GM23338 (cell line): ENCODE measurements around the gene PRR14L. TPM values are rescaled to one million over a fixed set of nuclear protein-coding genes. Genes with fewer than 3 reads are reported as not detected.
"Not testable (repeated sequence)": the region's sequence is repeated elsewhere in the genome, so short reads cannot be mapped to it uniquely, and the experiment has no call there.

Experiments
- ATAC-seq: fragments of 200-7000 bp; cut with Tn5 transposase; 3 replicates; pipeline ENCODE4 v1.9.1; 2020
- DNase-seq: peaks from one replicate; pipeline ENCODE4 v3.0.0-alpha.2; 2015; ENCODE audit warnings: low spot score
- H2AFZ ChIP-seq: fragments of 200-600 bp; sonication (generic); 2 replicates; pipeline ENCODE4 v1.8.0; 2016; ENCODE audit warnings: antibody characterized with exemption, mild to moderate bottlenecking, moderate library complexity
- H3F3A ChIP-seq: fragments of 200-600 bp; sonication (generic); replicated peaks from 2 replicates; pipeline ENCODE4 v1.8.0; 2017; ENCODE audit warnings: antibody characterized with exemption, mixed run types, low read depth
- H3K27ac ChIP-seq: fragments of 200-600 bp; sonication (generic); 2 replicates; pipeline ENCODE4 v1.6.1; 2016; ENCODE audit warnings: low read depth
- H3K27me3 ChIP-seq: fragments of 200-600 bp; sonication (generic); 2 replicates; pipeline ENCODE4 v1.8.0; 2016; ENCODE audit warnings: mild to moderate bottlenecking, mixed run types, moderate library complexity; ENCODE audit not compliant: insufficient read depth
- H3K36me3 ChIP-seq: fragments of 200-600 bp; sonication (generic); 2 replicates; pipeline ENCODE4 v1.8.0; 2016; ENCODE audit warnings: mild to moderate bottlenecking; ENCODE audit not compliant: insufficient read depth
- H3K4me1 ChIP-seq: fragments of 200-600 bp; sonication (generic); 2 replicates; pipeline ENCODE4 v1.8.0; 2016; ENCODE audit warnings: mild to moderate bottlenecking, moderate library complexity; ENCODE audit not compliant: insufficient read depth
- H3K4me2 ChIP-seq: fragments of 200-600 bp; sonication (generic); 2 replicates; pipeline ENCODE4 v1.7.1; 2017; ENCODE audit warnings: mixed run types
- H3K4me3 ChIP-seq: fragments of 200-600 bp; sonication (generic); 2 replicates; pipeline ENCODE4 v1.6.1; 2016; ENCODE audit warnings: mixed run types
- H3K79me2 ChIP-seq: fragments of 200-600 bp; sonication (generic); replicated peaks from 2 replicates; pipeline ENCODE4 v1.8.0; 2017; ENCODE audit warnings: mild to moderate bottlenecking; ENCODE audit not compliant: insufficient read depth
- H3K9me2 ChIP-seq: fragments of 200-600 bp; sonication (generic); 2 replicates; pipeline ENCODE4 v1.8.0; 2017; ENCODE audit not compliant: insufficient read depth
- H4K20me1 ChIP-seq: fragments of 200-600 bp; sonication (generic); replicated peaks from 2 replicates; pipeline ENCODE4 v1.8.0; 2017; ENCODE audit warnings: mild to moderate bottlenecking; ENCODE audit not compliant: insufficient read depth
- H3K27ac Mint-ChIP-seq: 2 replicates; pipeline ENCODE4 v1.8.0; 2020; ENCODE audit warnings: inconsistent platforms, mild to moderate bottlenecking, moderate library complexity, mixed read lengths
- H3K27me3 Mint-ChIP-seq: 3 replicates; pipeline ENCODE4 v1.8.0; 2022; ENCODE audit warnings: low read depth, mild to moderate bottlenecking, moderate library complexity, mixed read lengths, inconsistent platforms; ENCODE audit not compliant: insufficient read depth, poor library complexity
- H3K36me3 Mint-ChIP-seq: 3 replicates; pipeline ENCODE4 v1.8.0; 2021; ENCODE audit warnings: low read depth, mild to moderate bottlenecking, inconsistent platforms, moderate library complexity, mixed read lengths
- H3K4me1 Mint-ChIP-seq: 3 replicates; pipeline ENCODE4 v1.8.0; 2020; ENCODE audit warnings: mild to moderate bottlenecking, inconsistent platforms, mixed read lengths
- H3K4me3 Mint-ChIP-seq: 3 replicates; pipeline ENCODE4 v1.8.0; 2021; ENCODE audit warnings: moderate library complexity, mild to moderate bottlenecking, inconsistent platforms, mixed read lengths
- H3K9me3 Mint-ChIP-seq: 3 replicates; pipeline ENCODE4 v1.8.0; 2020; ENCODE audit warnings: moderate library complexity, mild to moderate bottlenecking, inconsistent platforms, mixed read lengths
- NANOG ChIP-seq: IDR thresholded peaks from 2 replicates; pipeline ENCODE4 v1.6.1; 2016; ENCODE audit warnings: antibody characterized with exemption, borderline replicate concordance
- polyA plus RNA-seq: library from polyadenylated mRNA; unstranded; fragments of >200 nt; fragmentation: Nextera tagmentation; extraction: Ambion mirVana; gene quantifications from 2 replicates; pipeline ENCODE4 v1.2.1, GENCODE V29; 2016
- total RNA-seq: library from RNA; depleted of rRNA; stranded (reverse); fragments of >200 nt; shearing (Covaris generic); gene quantifications from 2 replicates; pipeline ENCODE4 v1.2.3, GENCODE V29; 2014
- TF ChIP-seq, protein P1 (sequence below): fragments of 250-450 bp; sonication (Bioruptor Pico); IDR thresholded peaks from 2 replicates; pipeline ENCODE4 v1.5.0; 2020; ENCODE audit warnings: mild to moderate bottlenecking, moderate library complexity

Gene PRR14L
- total and polyA plus RNA-seq, 2 experiments from 2014 or later = 46.3 to 54.0 TPM

DNA sequence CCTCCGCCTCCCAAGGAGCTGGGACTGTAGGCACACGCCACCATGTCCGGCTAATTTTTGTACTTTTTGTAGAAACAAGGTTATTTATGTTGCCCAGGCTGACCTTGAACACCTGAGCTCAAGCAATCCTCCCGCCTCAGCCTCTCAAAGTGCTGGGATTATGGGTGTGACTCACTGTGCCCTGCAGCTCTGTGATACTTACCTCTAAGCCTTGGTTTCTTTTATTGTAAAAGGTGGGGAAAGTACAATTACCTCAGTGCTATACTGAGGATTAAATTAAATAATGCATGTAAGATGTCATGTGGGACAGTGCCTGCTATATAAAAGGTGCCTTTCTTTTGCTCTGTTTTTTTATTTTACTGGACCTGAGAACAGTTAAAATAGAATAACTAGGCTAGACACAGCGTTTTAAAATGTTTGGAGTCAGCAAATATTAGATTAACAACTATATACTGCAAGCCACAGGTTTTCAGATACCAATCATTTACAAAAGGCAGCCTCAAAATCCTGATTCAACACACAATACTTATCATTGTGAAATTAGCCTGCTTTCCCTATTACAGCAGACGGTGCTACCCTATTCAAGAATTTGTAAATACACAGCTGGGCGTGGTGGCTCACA lies 30.0 kb downstream of the PRR14L start (continued):
- TF ChIP-seq, protein P1, sequence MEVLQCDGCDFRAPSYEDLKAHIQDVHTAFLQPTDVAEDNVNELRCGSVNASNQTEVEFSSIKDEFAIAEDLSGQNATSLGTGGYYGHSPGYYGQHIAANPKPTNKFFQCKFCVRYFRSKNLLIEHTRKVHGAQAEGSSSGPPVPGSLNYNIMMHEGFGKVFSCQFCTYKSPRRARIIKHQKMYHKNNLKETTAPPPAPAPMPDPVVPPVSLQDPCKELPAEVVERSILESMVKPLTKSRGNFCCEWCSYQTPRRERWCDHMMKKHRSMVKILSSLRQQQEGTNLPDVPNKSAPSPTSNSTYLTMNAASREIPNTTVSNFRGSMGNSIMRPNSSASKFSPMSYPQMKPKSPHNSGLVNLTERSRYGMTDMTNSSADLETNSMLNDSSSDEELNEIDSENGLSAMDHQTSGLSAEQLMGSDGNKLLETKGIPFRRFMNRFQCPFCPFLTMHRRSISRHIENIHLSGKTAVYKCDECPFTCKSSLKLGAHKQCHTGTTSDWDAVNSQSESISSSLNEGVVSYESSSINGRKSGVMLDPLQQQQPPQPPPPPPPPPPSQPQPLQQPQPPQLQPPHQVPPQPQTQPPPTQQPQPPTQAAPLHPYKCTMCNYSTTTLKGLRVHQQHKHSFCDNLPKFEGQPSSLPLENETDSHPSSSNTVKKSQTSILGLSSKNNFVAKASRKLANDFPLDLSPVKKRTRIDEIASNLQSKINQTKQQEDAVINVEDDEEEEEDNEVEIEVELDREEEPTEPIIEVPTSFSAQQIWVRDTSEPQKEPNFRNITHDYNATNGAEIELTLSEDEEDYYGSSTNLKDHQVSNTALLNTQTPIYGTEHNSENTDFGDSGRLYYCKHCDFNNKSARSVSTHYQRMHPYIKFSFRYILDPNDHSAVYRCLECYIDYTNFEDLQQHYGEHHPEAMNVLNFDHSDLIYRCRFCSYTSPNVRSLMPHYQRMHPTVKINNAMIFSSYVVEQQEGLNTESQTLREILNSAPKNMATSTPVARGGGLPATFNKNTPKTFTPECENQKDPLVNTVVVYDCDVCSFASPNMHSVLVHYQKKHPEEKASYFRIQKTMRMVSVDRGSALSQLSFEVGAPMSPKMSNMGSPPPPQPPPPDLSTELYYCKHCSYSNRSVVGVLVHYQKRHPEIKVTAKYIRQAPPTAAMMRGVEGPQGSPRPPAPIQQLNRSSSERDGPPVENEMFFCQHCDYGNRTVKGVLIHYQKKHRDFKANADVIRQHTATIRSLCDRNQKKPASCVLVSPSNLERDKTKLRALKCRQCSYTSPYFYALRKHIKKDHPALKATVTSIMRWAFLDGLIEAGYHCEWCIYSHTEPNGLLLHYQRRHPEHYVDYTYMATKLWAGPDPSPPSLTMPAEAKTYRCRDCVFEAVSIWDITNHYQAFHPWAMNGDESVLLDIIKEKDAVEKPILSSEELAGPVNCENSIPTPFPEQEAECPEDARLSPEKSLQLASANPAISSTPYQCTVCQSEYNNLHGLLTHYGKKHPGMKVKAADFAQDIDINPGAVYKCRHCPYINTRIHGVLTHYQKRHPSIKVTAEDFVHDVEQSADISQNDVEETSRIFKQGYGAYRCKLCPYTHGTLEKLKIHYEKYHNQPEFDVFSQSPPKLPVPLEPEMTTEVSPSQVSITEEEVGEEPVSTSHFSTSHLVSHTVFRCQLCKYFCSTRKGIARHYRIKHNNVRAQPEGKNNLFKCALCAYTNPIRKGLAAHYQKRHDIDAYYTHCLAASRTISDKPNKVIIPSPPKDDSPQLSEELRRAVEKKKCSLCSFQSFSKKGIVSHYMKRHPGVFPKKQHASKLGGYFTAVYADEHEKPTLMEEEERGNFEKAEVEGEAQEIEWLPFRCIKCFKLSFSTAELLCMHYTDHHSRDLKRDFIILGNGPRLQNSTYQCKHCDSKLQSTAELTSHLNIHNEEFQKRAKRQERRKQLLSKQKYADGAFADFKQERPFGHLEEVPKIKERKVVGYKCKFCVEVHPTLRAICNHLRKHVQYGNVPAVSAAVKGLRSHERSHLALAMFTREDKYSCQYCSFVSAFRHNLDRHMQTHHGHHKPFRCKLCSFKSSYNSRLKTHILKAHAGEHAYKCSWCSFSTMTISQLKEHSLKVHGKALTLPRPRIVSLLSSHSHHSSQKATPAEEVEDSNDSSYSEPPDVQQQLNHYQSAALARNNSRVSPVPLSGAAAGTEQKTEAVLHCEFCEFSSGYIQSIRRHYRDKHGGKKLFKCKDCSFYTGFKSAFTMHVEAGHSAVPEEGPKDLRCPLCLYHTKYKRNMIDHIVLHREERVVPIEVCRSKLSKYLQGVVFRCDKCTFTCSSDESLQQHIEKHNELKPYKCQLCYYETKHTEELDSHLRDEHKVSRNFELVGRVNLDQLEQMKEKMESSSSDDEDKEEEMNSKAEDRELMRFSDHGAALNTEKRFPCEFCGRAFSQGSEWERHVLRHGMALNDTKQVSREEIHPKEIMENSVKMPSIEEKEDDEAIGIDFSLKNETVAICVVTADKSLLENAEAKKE (CRISPR knock-in tag) = no peak

DNA sequence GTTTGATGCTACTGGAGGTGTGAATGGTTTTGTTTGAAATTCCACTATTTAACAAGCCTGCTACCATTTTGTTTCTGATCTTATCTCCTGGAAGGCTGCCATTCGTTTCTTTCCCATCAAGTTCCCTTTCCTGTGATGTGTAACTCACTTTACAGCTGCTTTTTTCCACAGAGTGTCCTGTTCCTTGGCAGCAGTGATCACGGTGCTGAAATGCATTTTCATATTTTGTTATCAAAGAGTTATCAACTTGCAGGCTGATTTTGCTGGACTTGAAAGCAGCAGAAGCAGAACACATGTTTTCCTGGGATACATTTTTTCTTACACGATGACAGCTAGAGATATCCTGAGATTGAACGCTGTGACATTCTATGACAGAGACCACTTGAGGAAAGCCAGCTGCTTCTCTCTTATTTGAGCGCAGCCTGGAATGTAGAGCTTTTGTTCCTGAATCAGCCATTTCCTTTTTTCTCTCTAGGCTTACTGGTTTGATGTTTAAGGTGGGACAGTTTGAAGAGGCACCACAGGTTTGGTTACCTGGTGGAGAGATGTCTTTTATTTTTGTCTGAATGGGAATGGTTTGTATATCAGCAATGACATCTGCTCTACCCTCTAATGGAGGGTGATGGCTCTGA lies 34.7 kb downstream of the PRR14L start:
- H3K27me3 Mint-ChIP-seq = no peaks in the 10 kb centered on the region
- no peak overlapping the region for H3K4me3 ChIP-seq
- no peaks in the 10 kb centered on the region; the same call in 1 of the 2 replicates for H3K9me2 ChIP-seq
- peaks cover 43% of the 10 kb centered on the region for H3K36me3 ChIP-seq
- no peak overlapping the region for H3K27ac Mint-ChIP-seq
- H3K4me2 ChIP-seq = no peak overlapping the region
- H3K27me3 ChIP-seq = no peaks in the 10 kb centered on the region
- DNase-seq = no peak
- no peak for TF ChIP-seq NANOG
- H3K36me3 Mint-ChIP-seq = peaks cover 70% of the 10 kb centered on the region
- 0 out of 2 replicates have a peak, but pooled peaks cover 11% of the 10 kb centered on the region for H3K79me2 ChIP-seq
- ATAC-seq = no peak
- no peaks in the 10 kb centered on the region for H3K4me1 ChIP-seq
- no peaks in the 10 kb centered on the region; the same call in 2 of the 3 replicates for H3K9me3 Mint-ChIP-seq
- H3K4me3 Mint-ChIP-seq = no peak overlapping the region
- H2AFZ ChIP-seq = no peak overlapping the region
- H3K27ac ChIP-seq = no peak overlapping the region
- H4K20me1 ChIP-seq = peaks cover 7% of the 10 kb centered on the region
- H3F3A ChIP-seq = no peaks in the 10 kb centered on the region; the same call in 1 of the 2 replicates
- no peaks in the 10 kb centered on the region for H3K4me1 Mint-ChIP-seq

DNA sequence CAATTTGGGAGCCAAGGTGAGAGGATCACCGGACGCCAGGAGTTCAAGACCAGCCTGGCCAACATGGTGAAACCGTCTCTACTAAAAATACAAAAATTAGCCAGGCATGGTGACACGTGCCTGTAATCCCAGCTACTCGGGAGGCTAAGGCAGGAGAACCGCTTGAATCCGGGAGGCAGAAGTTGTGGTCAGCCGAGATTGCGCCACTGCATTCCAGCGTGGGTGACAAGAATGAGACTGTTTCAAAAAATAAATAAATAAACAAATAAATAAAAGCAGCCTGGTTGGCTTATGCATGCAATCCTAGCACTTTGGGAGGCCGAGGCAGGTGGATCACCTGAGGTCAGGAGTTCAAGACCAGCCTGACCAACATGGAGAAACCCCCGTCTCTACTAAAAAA lies 38.7 kb downstream of the PRR14L start:
- H3K27me3 ChIP-seq, H3K4me3 Mint-ChIP-seq, H3K4me1 Mint-ChIP-seq, H3F3A ChIP-seq, DNase-seq, H3K4me2 ChIP-seq, H3K4me1 ChIP-seq, H3K9me2 ChIP-seq, H3K79me2 ChIP-seq, H3K4me3 ChIP-seq, ATAC-seq, H3K9me3 Mint-ChIP-seq, H3K27ac Mint-ChIP-seq, H3K27ac ChIP-seq, H4K20me1 ChIP-seq, H2AFZ ChIP-seq, H3K27me3 Mint-ChIP-seq: not testable (repeated sequence)
- H3K36me3 Mint-ChIP-seq = peaks cover 56% of the 10 kb centered on the region
- peaks cover 37% of the 10 kb centered on the region for H3K36me3 ChIP-seq
